Activated CD8-positive, alpha-beta memory T cell treated with anti-CD3 and anti-CD28 coated beads for 48 hours (primary cell): ENCODE measurements around the gene MBOAT7.
"Not testable (repeated sequence)": the region's sequence is repeated elsewhere in the genome, so short reads cannot be mapped to it uniquely, and the experiment has no call there.

Experiments
- DNase-seq, 3 experiments: peaks; one replicate each; pipeline ENCODE4 v3.0.0-alpha.2; 2020; ENCODE audit warnings: low read depth in 2 of 3, low spot score in 2 of 3

MBOAT7 gene

DNA sequence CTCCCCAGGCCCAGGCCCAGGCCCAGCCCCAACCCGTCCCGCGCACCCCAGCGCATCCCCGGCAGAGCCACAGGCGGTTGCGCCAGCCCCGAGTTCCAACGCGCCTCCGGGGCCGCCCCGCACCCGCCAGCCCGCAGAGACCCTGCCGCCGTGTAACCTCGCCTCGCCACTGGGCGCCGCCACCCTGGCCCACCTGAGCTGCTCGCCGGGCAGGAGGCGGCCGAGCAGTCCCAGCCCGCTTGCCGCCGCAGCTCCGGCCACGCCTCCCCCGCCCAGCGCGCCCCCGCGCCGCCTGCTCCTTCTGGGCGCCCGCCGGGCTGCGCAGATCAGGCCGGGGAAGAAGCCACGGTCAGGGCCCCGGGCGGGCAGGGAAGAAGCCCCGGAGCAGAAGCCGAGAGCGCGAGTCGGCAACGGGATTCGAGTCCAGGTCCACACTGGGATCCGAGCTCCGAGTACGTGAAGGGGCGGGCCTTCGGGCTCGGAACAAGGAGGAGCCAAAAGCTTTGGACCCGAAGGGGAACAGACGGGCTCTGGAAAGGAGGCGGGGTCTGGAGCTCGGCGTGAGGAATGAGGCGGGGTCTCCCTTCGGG is at the start of gene MBOAT7:
Gene MBOAT7, minus strand, starts transcription at position 436 of the 590 bp plus-strand sequence. CDS start 1,072 bp downstream, outside the sequence.
- no peak for DNase-seq

DNA sequence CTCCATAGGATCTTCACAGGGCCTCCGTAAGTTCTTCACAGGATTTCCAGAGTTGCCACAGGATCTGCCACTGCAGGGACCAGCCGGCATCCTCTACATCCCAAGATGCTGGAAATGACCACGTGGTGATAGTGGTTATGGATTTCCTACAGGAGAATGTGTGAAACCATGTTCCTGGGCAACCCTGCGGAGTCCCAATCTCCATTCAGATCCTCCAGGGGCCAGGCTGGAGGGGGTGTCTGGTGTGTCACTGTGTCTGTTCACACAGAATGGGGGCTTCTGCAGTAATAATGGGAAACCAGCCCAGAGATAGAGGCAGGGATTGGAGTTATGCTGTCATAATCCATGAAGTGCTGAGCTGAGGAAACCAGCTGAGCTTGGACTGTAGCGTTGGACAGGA is 44.6 kb upstream of the MBOAT7 start:
- no peak for DNase-seq

GRCh38 chr19:54231077-54231931 is 41.9 kb upstream of the MBOAT7 start:
- DNase-seq = peak; percentile 52 to 88 (median 75)

GRCh38 chr19:54230031-54230430 is 40.7 kb upstream of the MBOAT7 start:
- no peak for DNase-seq

DNA sequence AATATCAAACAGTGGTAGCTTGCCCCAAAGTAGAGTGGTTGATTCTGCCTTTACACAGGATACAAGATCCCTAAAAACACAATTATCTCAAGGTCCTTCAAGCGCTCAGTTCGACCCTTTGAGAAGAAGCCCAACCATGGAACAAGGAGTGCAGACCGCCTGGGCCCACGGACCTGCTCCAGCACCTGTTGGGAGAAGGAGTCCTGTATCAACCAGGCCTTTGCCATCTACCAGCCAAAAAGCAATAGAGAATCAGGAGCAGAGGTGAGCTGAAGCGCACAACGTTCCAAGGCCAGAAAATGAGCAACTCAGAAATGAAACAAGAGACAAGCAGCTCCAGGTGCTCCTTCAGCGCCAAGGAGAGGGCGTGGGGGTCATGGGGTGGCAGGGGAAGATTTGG is 39.8 kb upstream of the MBOAT7 start:
- no peak for DNase-seq

DNA sequence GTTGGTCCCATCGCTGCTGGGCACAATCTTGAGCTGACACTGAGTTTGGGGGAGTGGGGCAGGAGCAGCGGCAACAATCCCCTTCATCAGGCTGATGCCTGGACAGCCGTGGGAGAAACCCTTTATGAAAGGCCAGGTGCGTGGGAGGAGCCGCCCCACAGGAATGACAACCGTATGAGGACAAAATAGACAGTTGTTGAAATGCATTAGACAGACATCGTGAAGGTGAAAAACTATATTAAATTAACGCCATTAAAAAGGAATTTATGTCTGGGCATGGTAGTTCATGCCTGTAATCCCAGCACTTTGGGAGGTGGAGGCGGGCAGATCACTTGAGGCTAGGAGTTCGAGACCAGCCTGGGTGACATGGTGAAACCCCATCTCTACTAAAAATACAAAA is 35.2 kb upstream of the MBOAT7 start:
- not testable (repeated sequence) for DNase-seq

DNA sequence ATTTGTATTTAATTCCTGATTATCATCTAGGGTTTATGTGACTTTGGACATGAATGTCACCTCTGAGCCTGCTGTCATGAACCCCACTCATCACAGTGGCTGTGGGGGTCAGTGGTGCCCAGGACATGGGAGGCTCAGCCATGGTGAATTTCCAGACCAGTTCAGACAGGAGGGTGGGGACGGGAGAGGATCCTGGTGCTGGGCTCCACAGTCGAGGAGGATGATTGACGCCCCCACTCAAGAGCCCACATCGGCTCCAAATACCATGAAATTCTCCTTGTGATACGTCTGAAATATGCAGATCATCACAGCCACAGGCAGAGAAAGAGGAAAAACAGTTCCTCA is 34.5 kb upstream of the MBOAT7 start:
- not testable (repeated sequence) for DNase-seq

- DNase-seq = not testable (repeated sequence)
Measured at GRCh38 chr19:54223277-54223936, 34.0 kb upstream of the MBOAT7 start.

- DNase-seq = not testable (repeated sequence)
Measured at GRCh38 chr19:54222474-54223276, 33.3 kb upstream of the MBOAT7 start, which contains the start of gene LILRB3. LILRB3 (minus strand) TSS chr19:54223007; CDS start chr19:54222976, 31 bp downstream.

GRCh38 chr19:54221947-54222346 is 32.6 kb upstream of the MBOAT7 start:
- DNase-seq = not testable (repeated sequence)

DNA sequence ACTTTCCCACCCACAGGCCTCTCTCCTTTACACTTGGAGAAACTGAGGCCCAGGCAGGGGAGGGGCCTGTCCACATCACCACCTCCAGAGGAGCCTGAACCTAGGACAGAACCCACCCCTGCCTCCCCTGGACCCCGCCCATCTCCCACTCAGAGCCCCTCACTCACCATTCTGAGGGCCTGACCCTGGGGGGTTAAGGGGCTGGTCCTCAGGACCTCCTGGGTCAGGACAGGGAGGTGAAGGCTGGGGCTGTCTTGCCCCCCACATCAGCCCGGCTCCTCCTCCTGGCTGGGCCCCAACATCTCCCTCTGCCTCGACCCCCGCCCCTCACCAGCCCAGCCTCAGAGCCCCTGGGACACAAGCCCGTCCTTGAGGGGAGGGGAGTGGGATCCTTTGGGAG is 30.3 kb upstream of the MBOAT7 start:
- not testable (repeated sequence) for DNase-seq

GRCh38 chr19:54218960-54219661 is 29.7 kb upstream of the MBOAT7 start:
- DNase-seq = no peak

GRCh38 chr19:54218259-54218658 is 28.9 kb upstream of the MBOAT7 start:
- no peak for DNase-seq

GRCh38 chr19:54217517-54218247 is 28.3 kb upstream of the MBOAT7 start:
- DNase-seq = not testable (repeated sequence)

- DNase-seq = no peak
Measured at GRCh38 chr19:54216869-54217268, 27.5 kb upstream of the MBOAT7 start.

GRCh38 chr19:54214734-54215133 is 25.4 kb upstream of the MBOAT7 start:
- not testable (repeated sequence) for DNase-seq

DNA sequence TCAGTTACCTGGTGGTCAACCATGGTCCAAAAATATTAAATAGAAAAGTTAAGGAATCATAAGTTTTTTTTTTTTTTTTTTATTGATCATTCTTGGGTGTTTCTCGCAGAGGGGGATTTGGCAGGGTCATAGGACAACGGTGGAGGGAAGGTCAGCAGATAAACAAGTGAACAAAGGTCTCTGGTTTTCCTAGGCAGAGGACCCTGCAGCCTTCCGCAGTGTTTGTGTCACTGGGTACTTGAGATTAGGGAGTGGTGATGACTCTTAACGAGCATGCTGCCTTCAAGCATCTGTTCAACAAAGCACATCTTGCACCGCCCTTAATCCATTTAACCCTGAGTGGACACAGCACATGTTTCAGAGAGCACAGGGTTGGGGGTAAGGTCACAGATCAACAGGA is 24.8 kb upstream of the MBOAT7 start:
- DNase-seq = not testable (repeated sequence)

- DNase-seq = no peak
Measured at GRCh38 chr19:54211235-54211634, 21.9 kb upstream of the MBOAT7 start.

DNA sequence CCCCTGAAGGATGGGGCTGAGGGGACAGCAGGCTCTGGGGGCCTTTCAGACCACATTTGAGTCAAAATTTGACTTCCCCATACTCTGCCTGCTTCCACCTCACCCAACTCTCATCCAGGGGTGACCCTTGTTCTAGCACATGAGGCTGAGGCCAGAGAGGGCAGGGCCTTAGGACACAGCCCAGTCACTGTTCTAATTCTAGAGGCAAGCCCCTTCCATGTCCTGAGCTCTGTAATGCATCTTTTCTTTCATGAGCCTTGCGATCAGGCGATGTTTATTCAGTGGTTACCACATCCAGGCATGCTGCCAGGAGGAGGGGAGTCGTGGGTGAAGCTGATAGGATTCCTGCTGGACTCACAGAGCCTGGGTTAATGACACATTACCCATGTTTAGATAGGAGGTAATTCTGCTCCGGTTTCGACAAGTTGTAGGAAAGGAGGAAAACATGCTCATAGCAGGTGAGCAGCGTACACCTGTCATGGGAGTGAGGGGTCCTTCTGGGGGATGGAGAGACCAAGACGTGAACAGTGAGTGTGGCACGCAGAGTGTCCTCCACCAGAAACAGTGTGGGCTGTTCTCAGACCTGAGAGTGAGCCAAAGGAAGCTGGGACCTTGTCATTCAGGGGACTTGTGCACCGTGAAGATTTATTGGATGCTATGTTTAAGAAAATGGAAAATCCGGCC is 20.6 kb upstream of the MBOAT7 start:
- no peak for DNase-seq
